Adrenal gland (tissue), 12 donors: Measurements from ENCODE around the gene ZNF136. TPM values are rescaled to one million over a fixed set of nuclear protein-coding genes. Genes with fewer than 3 reads are reported as not detected.

Source experiments
- DNase-seq, 7 donors: peaks; one replicate each; pipeline ENCODE4 v3.0.0-alpha.2; 2019 to 2020
- H3K27ac ChIP-seq, 5 donors: fragments of 200-600 bp; sonication (generic) in 4 of 5; 1 replicate in 3 of 5; 2 replicates in 2 of 5; pipeline versions ENCODE4 v1.5.1 to v1.8.0; 2016 to 2020; ENCODE audit warnings: mild to moderate bottlenecking in 1 of 5
- H3K27me3 ChIP-seq: fragments of 200-600 bp; 2 replicates; pipeline ENCODE4 v1.8.0; 2021
- H3K36me3 ChIP-seq, 2 donors: fragments of 200-600 bp; replicated peaks in 1 of 2; 1 replicate in 1 of 2; 2 replicates in 1 of 2; pipeline versions ENCODE4 v1.5.1 to v1.8.0; 2018 to 2022
- H3K4me1 ChIP-seq, 2 donors: fragments of 200-600 bp; replicated peaks in 1 of 2; 1 replicate in 1 of 2; 2 replicates in 1 of 2; pipeline versions ENCODE4 v1.5.1 to v1.8.0; 2018 to 2021
- H3K4me3 ChIP-seq, 4 donors: fragments of 200-600 bp; sonication (generic) in 3 of 4; one replicate each; pipeline ENCODE4 v1.5.1; 2016 to 2018
- H3K9me3 ChIP-seq, 3 donors: fragments of 200-600 bp; sonication (generic) in 1 of 3; replicated peaks in 1 of 3; 1 replicate in 2 of 3; 2 replicates in 1 of 3; pipeline versions ENCODE4 v1.5.1 to v1.8.0; 2016 to 2021
- CTCF ChIP-seq, 6 experiments: fragments of 450-650 bp in 4 of 6; fragments of 200-600 bp in 2 of 6; sonication (generic) in 1 of 6; IDR thresholded peaks; 1 replicate in 5 of 6; 2 replicates in 1 of 6; pipeline versions ENCODE4 v1.5.1 to v1.8.0; 2016 to 2021; ENCODE audit warnings: antibody characterized with exemption in 6 of 6, mild to moderate bottlenecking in 2 of 6, moderate library complexity in 1 of 6
- POLR2A ChIP-seq, 2 donors: fragments of 450-650 bp; IDR thresholded peaks; one replicate each; pipeline ENCODE4 v1.6.1; 2017; ENCODE audit warnings: antibody characterized with exemption in 2 of 2, mild to moderate bottlenecking in 2 of 2, moderate library complexity in 1 of 2
- WGBS, 4 donors: extraction: QIAGEN DNeasy Blood & Tissue Kit in 2 of 4; methylation state at CpG; one replicate each; pipeline versions ENCODE4 v1.1.5 to v1.1.7; 2013 to 2017; 5-methylcytosine and 5-hydroxymethylcytosine counted together
- intact Hi-C, 2 donors: fragments of 100-400 bp; cut with DNase I; formaldehyde crosslinking; loops; one replicate each; pipeline versions ENCODE4 v1.14.1 to v1.15.0; 2022 to 2023
- polyA plus RNA-seq, 3 donors: library from polyadenylated mRNA; stranded (reverse); fragments of 200-250 nt in 2 of 3; fragments of 350-450 nt in 1 of 3; fragmentation: Illumina TruSeq in 1 of 3; extraction: RNeasy Lipid Tissue Mini Kit (QIAGEN cat#74804) in 1 of 3; gene quantifications; one replicate each; pipeline ENCODE4 v1.2.3, GENCODE V29; 2013 to 2014
- total RNA-seq, 9 donors: library from RNA; depleted of rRNA in 4 of 9; stranded (reverse); fragments of >200 nt in 4 of 9; fragments of 120-200 nt in 1 of 9; fragmentation: NEBNext Ultra II Directional in 1 of 9; extraction: Animal tissue kit (Norgen Biotek cat#: 25700) in 1 of 9; gene quantifications; one replicate each; pipeline versions ENCODE4 v1.1.0 to v1.2.4, GENCODE V29; 2013 to 2023
- donor health status: healthy with polysubstance abuse.
- donor health status: Bipolar disorder and iron deficiency.
- donor health status: DM: yes; HTN: yes; CAD: no.
- donor health status: DM: no; HTN: no; CAD: no.
- donor health status: DM: no; HTN: no; CAD: no.
- donor health status: DM: yes; HTN: yes; CAD: no.

ZNF136 gene
- total and polyA plus RNA-seq, 12 donors = 5.1 to 19.8 (median 11.0) TPM

- Histone ChIP-seq H3K4me1 (no peaks in the 10 kb centered on the region), H3K36me3 (no peaks in the 10 kb centered on the region), H3K9me3 (peaks cover 0 to 4% (median 0%) of the 10 kb centered on the region in 3 donors), H3K27me3 (no peaks in the 10 kb centered on the region), H3K27ac (no peak overlapping the region), H3K4me3 (no peak overlapping the region)
- intact Hi-C loops = no loop called here
- peak in 2 of 7 donors; percentile 13 to 19 for DNase-seq
- 58 to 61% (median 60%) methylated on average over 4 of the region's 4 CpGs for WGBS, 4 donors
- TF ChIP-seq CTCF (IDR thresholded peaks at IDR 0.05) (peak in 3 of 6 experiments; percentile 7 to 19 (median 14)), POLR2A (IDR thresholded peaks at IDR 0.05) (no peak)
Observed at GRCh38 chr19:12202250-12202649, 39.4 kb downstream of the ZNF136 start.

GRCh38 chr19:12205296-12205695 is 42.4 kb downstream of the ZNF136 start:
- H3K9me3 ChIP-seq = peaks cover 4 to 21% (median 14%) of the 10 kb centered on the region in 3 donors
- H3K27ac ChIP-seq = no peak overlapping the region
- no peak for TF ChIP-seq CTCF (IDR thresholded peaks at IDR 0.05)
- no peaks in the 10 kb centered on the region for H3K36me3 ChIP-seq
- H3K4me3 ChIP-seq = no peak overlapping the region
- intact Hi-C loops = no loop called here
- no peaks in the 10 kb centered on the region for H3K27me3 ChIP-seq
- 93 to 99% (median 96%) methylated on average over 4 of the region's 4 CpGs for WGBS, 4 donors
- H3K4me1 ChIP-seq = no peaks in the 10 kb centered on the region
- DNase-seq = no peak

- WGBS, 4 donors = 89 to 100% (median 97%) methylated on average over 2 of the region's 2 CpGs
- H3K9me3 ChIP-seq = peaks cover 4 to 21% (median 14%) of the 10 kb centered on the region in 3 donors
- intact Hi-C loops = no loop called here
Observed at GRCh38 chr19:12208221-12208620, 45.3 kb downstream of the ZNF136 start.

GRCh38 chr19:12217332-12217731 is 54.4 kb downstream of the ZNF136 start:
- Histone ChIP-seq H3K36me3 (no peaks in the 10 kb centered on the region), H3K4me3 (no peak overlapping the region), H3K9me3 (peaks cover 0 to 33% (median 4%) of the 10 kb centered on the region in 3 donors), H3K27ac (no peak overlapping the region), H3K4me1 (no peaks in the 10 kb centered on the region), H3K27me3 (no peaks in the 10 kb centered on the region)
- TF ChIP-seq CTCF (IDR thresholded peaks at IDR 0.05) (no peak), POLR2A (IDR thresholded peaks at IDR 0.05) (no peak)
- no peak for DNase-seq
- intact Hi-C loops = no loop called here

More at GRCh38 chr19:12208221-12208620, 45.3 kb downstream of the ZNF136 start:
- Histone ChIP-seq H3K4me1 (no peaks in the 10 kb centered on the region), H3K27ac (no peak overlapping the region), H3K36me3 (no peaks in the 10 kb centered on the region), H3K4me3 (no peak overlapping the region), H3K27me3 (no peaks in the 10 kb centered on the region)
- DNase-seq = no peak
- TF ChIP-seq CTCF (IDR thresholded peaks at IDR 0.05) = no peak
- TF ChIP-seq POLR2A (IDR thresholded peaks at IDR 0.05) = no peak
